Activated gamma-delta T cell treated with Interleukin-2 at 50 U/mL for 16 hours (primary cell): ENCODE measurements around the gene LTC4S.
A peak's percentile ranks its signal among the peaks of the same experiment; 100 is the strongest.

ENCODE experiments used
- DNase-seq: peaks from one replicate; pipeline ENCODE4 v3.0.0-alpha.2; 2020

The LTC4S gene

DNA sequence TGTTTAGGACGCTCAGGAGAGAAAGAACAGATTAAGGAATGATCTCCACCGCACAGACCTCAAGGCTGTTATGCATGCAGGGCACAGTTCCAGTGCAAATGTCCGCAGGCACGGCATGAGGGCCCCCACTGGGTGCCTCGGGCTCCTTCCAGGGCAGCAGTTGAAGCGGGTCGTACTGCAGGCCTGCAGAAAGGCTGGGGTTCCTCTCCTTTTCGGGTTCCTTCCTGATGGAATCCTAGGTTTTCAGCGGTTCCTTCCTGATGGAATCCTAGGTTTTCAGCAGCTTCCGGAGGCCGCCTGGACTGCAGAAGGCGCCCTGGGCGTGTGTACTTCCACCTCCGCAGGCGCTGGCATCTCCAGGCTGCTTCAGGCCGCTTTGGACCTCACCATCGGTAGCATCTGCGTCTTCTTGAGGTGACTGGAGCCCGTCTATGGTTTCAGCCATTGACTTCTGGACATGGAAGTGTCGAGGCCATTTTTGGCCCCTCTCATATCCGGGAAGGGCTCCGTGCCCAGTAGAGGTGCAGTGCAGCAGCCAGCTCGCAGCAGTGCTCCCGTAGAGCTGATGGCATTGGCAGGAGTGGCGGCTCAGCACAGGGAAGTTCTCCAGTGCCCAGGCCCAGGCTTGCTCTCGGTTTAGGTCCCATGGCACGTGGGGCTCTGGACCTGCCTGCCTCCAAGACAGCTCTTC lies 18.5 kb downstream of the LTC4S start:
- DNase-seq: no peak

DNA sequence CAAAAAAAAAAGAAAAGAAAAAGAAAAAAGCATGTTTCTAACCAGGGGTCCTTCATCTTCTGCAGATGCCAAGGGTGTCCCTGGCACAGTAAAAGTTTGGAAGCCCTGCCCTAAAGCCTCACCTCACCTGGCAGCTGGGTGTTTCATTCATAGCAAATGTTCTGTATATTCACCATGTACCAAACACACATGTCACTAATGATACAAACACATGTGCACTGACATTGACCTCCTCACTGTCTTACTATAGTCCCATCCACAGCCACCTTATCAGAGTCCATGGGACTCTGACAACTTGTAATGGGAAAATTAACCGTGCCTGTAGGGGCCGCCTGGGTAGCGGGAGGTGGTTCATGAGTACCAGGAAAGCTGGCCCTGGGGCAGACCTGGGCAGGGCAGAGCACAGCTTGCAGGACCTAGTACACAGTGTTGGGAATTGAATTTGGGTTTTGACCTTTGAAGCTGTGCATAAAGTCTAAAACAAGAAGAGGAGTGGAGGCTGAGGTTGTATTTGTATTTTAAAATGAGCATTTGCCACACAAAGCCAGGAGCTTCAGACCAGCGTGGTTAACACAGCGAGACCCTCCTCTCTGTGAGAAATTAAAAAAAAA lies 19.3 kb downstream of the LTC4S start:
- DNase-seq: no peak

DNA sequence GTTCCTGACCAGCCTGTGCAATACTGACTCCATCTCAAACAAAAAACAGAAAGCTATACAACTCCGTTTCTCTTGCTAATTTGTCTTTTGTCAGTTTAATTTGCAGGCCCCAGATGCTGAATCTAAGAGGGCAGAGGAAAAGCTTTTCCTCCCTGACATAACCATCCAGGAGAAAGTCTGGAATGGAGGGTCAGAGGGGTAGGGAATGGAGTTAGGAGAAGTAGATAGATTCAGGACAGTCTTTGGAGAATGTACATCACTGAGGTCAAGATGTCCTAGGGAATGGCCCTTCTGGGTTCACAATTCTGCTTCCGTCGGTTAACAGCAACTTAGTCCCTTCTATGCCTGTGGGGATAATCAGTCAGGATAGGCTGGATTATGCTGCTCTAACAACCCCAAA lies 20.3 kb downstream of the LTC4S start:
- no peak for DNase-seq

DNA sequence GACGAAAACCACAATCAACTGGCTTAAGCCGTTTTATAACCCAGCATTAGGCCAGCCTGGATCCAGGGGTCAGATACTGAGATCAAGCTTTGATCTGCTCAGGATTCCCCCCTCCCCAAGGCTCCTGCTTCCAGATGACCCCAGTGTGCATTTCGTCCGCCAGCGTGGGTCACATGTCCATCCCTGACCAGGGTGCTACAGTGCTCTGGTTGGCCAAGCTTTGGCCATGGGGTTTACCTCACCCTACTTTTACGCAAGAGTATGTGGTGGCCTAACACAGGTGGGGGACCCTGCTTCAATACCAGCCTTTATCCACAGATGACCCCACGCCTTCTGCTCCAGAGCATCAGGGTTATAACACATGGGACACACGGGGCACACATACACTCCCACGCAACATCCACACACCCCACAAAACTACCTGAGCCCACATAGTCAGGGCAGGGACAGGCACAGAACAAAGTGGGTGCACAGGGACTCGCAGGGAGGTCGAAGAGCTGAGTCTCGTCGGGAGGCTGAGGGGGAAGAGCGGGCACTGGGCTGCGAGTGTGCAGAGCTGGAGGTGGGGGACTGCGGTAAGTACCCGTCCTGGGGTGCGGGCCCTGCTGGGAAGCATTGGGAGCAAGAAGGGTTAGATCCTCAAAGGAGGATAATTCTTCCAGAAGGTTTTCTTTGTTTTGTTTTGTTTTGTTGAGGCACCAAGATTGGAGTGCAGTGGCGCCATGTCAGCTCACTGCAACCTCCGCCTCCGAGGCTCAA lies 21.9 kb downstream of the LTC4S start:
- no peak for DNase-seq

DNA sequence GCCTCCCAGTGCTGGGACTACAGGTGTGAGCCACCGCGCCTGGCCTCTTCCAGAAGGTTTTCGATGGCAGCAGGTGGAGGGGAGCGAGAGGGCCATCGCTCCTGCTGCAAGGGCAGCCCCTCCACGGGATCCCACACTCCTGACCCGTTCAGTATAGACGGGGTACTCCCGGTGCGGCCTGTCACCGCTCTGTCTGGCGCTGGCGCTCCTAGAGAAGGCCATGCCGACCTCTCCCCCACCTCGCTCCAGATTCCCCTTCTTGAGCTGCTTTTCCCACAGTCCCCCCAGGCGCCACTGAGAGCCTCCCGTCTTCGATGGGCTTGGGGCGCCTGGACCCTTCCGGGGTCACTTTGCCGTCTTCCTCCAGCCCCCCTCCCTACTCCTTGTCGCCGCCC lies 22.6 kb downstream of the LTC4S start:
- no peak for DNase-seq

DNA sequence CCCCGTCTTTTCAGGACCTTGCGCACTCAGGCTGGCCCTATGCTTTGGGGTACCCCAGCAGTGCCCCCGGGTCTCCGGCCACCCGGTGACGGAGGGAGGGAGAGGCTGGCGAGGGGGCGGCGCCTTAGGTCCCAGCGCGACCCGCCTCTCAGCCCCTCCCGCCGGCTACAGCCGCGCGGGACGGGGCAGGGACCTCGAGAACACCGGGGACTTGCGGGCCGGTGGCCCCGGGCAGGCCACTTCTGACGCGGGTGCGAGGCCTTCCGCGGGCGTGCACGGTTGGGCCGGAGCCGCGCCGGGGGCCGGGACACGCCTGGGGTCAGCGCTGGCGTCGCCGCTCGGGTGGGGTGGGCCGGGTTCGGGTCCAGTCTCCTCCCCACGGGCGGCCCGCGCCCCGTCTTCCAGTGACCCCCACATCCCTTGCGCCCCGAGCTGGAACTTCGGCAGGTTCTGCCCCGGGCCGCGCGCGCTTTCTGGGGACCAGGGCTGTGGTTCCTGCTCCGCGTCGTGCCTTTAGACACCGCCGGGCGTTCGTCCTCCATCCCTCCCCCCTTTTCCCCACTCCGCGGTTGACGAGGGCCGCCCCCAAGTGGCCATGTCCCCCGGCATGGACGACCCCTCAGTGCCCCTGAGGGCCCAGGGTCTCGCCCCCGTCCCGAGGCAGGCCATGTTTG lies 23.1 kb downstream of the LTC4S start:
- no peak for DNase-seq

DNA sequence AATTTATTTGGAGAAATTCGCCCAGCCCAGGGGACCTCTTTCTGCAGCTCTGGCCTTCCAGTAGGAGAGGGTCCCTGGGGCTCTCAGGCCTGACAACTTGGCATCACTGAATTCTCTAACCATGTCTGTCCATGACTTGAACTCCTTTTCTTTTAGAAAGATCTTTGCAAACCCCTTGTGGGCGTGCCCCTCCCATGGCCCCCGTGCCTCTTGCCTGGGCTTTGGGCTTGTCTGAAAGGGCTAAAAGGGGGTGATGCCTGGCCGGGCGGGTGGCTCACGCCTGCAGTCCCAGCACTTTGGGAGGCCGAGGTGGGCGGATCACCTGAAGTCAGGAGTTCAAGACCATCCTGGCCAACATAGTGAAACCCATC lies 23.7 kb downstream of the LTC4S start:
- no peak for DNase-seq

DNA sequence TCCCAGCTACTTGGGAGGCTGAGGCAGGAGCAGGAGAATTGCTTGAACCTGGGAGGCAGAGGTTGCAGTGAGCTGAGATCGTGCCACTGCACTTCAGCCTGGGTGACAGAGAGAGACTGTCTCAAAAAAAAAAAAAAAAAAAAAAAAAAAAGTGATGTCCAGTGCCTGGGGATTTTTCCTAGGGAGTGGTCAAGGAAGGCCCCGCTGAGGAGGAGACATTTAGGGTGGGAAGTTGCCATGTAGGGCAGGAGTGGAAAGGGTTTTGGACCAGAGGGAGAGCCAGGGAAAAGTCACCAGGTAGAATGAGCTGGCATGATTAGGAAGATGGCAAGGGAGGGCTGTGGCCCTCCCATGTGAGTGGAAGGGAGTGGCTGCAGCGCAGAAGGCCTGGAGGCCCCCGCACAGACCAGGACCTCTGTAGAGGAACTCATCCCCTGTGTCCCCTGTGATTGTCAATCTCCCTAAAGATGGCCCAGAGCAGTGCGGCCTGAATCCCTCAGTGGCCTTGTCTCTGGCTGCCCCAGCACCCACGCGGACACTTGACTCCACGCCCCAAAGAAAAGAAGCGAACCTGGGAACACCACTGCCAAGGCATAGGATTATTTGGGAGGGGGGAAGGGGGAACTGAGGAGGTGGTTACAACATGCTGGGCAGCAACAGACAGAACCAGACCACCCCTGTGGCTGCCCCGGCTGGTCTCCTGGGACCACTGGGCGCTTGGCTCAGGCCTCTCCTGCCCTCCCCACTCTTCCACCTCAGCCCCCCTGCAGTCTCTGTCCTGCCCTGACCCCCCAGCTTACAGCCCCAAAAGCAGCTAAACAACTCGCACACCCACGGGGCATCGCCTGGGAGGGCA lies 24.3 kb downstream of the LTC4S start:
- DNase-seq: no peak

DNA sequence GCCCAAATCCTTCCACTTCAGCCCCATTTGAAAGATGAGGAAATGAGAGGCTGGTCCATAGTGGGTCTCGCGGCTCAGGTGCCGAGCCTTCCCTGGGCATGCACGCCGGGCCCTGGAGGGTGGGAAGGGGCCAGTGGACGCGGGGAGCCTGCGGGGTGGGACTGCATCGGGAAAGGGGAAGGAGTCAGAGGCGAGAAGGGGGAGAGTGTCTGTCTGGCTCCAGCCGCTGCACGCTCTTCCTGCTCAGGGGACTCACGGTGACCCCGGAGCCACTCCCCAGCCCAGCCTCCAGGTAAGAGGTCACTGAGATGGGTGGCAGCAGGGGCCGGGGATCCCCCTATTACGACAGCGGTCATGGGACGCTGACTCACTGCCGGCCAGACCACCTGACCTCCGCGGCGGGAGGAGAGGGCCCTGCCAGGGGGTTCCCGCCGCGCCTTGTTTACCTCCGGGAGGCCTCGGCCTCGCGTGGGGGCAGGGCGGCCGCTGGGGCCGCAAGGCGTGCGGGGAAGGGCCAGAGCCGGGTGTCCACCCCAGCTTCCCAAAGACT lies 25.0 kb downstream of the LTC4S start:
- peak; percentile 88 for DNase-seq

DNA sequence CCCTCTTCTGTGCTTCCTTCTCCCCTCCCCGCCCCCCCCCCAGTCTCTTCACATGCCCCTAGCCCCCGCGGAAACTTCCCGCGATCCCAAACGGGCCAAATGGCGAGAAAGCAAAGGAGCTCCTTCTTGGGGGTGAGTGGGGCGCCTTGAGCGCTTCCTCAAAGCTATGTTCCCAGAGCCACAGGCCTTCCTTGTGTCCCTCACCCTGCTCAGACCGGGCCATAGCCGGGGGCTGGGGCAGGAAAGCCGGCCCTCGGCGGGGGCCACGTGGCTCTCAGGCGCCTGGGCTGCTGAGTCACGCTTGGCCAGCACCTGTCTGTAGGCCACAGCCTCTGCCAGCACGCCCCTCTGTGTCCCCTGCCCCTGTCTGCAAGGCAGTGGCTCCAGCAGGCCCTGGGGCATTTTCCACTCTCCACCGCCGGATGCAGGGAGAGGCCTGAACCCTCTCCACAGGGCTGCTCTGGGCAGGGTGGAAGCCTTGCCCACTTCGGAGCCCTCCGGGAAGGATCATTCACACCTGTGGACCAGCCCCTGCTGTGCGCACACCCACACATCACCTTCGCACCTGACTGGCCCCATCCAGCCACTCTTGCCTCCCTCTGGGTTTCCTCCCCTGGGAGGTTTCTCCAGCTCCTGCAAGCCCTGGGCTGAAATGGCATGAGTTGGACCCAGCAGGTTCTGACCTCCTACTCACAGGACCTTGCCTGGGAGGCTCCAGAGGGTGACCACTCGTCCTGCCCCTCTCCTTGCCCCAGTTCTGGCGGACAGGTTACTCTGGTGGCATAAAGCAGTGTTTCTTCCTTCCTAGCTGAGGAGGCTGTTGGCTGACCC lies 25.7 kb downstream of the LTC4S start:
- peak; percentile 34 for DNase-seq

DNA sequence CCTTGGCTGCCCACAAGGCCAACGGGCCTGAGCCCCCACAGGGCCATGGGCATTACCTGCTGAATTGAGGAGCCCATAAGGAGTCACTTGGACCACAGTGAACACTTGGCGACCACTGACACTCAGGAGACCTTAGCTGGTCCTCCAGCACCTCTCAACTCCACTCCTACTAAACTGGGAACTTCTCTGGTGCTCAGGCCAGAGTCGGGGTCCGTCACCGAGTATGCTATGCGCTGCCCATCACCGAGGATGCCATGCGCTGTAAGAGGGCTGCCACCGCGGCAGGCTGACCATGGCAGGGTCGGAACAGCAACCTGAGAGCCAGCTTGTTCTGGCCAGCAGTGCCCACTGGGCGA lies 26.3 kb downstream of the LTC4S start:
- DNase-seq: no peak

DNA sequence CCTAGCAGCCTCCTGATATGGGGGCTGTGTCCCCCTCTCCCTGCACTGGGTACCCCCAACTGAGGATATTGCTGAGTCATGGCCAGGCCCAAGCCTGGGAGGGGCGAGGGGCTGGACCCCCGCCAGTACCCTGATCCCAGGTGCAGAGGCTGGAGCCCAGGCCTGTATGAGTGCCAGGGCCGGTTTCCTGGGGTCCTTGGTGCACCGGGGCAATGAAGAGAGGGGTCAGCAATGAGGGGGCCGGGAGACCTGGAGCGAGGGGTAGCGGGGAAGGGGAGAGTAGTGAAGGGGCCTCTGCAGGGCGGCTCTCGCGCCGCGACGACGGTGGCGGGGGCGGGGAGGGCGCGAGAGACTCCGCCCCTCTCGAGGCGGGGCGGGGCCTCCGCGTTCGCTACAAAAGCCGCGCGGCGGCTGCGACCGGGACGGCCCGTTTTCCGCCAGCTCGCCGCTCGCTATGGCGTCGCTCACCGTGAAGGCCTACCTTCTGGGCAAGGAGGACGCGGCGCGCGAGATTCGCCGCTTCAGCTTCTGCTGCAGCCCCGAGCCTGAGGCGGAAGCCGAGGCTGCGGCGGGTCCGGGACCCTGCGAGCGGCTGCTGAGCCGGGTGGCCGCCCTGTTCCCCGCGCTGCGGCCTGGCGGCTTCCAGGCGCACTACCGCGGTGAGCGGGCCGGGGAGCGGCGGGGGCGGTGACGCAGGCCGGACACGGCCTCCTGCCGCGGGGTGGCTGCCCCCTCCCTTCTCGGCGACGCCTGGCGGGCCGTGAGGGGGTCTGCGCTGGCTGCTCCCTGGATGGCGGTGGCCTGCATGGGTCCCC lies 26.9 kb downstream of the LTC4S start, which contains the start of gene SQSTM1:
TSS of gene SQSTM1 (plus strand) at position 423 of the 815 bp plus-strand sequence. CDS start at position 455, 32 bp downstream.
- peak; percentile 77 for DNase-seq

DNA sequence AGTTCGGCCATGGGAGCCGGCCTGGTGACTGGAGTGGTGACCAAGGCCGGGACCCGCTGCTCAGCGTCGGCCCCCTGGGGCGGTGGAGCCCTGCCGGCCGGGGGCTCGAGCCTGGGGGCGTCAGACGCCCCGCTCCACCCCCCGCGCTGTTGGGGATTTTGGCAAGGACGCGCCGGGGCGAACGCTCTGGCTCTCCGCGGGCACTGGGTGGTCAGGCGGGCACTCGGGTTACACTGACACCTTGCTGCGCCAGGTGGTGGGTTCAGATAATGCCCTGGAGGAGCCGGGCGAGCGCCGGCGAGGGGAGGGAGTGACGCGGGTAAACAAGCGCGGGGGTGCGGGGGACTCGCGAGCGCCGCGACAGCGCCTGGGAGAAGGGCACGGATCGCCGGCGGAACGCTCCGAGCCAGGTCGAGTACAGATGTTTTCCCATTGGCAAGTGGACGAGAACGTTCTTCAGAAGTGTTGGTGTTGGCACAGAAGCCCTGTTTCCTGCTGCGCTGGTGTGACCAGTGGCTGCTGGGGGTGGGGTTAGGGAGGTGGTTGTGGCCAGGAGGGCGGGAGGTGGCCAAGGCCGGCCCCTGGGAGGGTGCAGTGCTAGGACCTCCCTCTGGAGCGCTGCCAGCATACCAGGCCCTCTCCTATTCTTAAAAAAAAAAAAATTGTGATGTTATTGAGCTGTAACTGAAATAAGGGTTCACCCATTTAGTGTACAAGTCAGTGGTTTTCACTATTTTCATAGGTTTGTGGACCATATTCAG lies 27.7 kb downstream of the LTC4S start:
- DNase-seq: peak; percentile 88

DNA sequence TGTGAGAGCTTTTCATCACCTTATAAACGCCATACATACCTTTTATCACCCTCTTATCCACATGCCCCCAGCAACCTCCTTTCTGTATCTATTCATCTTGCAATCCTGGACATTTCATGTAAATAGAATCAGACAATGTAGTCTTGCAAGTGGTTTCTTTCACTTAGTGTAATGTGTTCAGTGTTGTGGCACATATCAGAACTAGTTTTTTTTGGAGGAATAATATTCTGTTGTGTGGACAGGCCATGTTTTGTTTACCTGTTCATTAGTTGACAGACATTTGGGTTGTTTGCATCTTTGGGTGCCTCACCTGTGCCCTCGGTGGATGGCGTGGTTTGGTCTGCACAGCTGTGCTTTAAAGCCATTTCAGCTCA lies 28.3 kb downstream of the LTC4S start:
- DNase-seq: no peak

DNA sequence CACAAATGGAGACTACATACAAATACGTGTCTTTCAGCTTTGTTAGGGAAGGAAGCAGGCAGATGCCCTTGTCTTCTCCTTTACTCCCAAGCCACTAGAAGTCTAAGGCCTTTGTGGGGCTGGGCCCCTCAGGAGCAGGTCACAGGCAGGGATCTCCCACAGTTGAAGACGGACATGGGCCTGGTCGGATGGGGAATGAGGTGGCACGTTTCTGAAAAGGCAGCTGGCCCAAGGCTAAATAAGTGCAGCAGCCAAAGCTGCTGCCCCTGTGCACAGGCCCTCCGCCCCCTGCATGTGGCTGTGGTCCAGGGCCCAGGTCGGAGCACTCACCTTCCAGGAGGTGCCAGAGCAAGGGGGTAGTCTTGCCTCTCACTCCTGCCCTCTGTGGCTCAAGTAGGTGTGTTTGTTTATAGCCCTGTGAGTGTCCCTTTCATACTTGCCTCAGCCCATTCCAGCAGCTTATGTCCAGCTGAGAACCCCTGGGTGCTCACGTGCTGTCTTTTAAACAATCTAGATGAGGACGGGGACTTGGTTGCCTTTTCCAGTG lies 28.7 kb downstream of the LTC4S start:
- DNase-seq: no peak

DNA sequence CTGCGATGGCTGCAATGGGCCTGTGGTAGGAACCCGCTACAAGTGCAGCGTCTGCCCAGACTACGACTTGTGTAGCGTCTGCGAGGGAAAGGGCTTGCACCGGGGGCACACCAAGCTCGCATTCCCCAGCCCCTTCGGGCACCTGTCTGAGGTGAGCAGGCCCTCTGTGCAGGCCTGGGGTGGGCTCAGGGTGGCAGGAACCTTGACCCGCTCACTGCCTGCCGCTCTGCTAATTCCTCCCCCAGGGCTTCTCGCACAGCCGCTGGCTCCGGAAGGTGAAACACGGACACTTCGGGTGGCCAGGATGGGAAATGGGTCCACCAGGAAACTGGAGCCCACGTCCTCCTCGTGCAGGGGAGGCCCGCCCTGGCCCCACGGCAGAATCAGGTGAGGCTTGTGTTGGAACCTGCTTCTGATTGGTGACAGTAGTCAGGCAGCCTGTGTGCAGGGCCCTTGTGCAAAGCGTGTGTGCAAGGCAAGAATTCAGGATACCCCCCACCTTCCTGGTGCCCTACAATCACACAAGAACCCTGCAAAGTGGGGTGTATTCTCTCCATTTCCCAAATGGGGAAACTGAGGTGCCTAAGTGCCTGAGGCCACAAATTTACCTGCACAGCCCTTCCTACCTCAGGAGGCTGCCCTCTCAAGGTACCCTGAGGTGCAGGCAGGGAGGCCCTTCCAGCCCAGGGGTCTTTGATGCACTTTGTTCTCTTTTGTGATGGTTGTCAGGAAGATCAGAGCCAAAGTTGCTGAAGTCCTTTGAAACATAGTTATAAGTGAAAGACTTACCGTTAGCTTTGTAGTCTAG lies 30.4 kb downstream of the LTC4S start:
- no peak for DNase-seq

DNA sequence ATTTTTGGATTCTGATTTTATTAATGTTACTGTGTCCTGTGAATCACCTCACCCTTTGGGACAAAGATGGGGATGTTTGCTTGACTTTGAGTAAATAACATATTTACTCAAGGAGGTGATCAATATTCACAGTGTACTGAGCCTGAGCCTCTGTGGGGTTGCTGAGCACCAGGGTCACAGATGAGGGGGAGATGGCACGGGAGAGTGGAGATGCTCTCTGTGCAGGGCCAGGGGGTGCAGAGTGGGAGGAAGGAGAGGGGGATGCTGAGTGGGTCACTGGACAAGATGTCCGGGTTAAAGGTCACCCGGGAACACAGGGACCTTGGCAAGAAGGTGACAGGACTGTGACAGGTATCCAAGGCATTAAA lies 30.9 kb downstream of the LTC4S start:
- no peak for DNase-seq

DNA sequence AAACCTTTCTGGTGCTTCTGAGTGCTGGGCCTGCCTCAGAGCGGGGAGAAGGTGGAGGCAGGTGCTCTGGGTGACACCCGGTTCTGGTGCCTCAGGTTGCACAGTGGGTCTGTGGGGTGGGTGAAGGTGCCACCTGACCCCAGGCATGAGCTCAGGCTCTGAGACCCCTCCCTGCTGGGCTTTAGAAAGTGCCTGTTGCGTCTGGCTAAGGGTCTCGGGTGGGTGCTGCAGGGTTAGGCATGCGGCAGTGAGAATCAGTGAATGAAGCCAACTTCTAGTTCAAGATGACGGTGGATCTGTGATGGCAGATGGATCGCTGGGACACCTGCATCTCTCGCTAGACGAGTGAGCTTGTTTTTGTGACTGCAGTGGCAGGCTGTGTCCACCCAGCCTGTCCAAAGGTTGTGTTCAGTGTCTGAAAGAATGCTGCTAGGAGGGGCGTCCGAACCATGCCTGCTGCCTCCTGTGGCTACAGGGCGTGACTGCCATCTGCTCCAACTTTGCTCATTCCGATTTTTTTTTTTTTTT lies 31.9 kb downstream of the LTC4S start:
- DNase-seq: no peak
